WERI-Rb-1 (cell line): ENCODE measurements around the gene LDLRAD2.

Experiments used
- DNase-seq: peaks from one replicate; pipeline ENCODE4 v3.0.0-alpha.2; 2020
- H3K27ac ChIP-seq: fragments of 250-450 bp; sonication (Bioruptor Pico); 2 replicates; pipeline ENCODE4 v1.5.1; 2020; ENCODE audit warnings: mild to moderate bottlenecking, moderate library complexity
- H3K27me3 ChIP-seq: fragments of 250-450 bp; sonication (Bioruptor Pico); 2 replicates; pipeline ENCODE4 v1.5.1; 2021; ENCODE audit warnings: mild to moderate bottlenecking, low read depth, moderate library complexity; ENCODE audit not compliant: insufficient read depth, severe bottlenecking
- H3K36me3 ChIP-seq: fragments of 250-450 bp; sonication (Bioruptor Pico); 2 replicates; pipeline ENCODE4 v1.5.1; 2020; ENCODE audit warnings: mild to moderate bottlenecking, moderate library complexity
- H3K4me3 ChIP-seq: 2 replicates; pipeline ENCODE4 v1.5.1; 2011; ENCODE audit warnings: low read depth, mild to moderate bottlenecking, control low read depth, low read length
- H3K9me3 ChIP-seq: fragments of 250-450 bp; sonication (Bioruptor Pico); 2 replicates; pipeline ENCODE4 v1.5.1; 2021; ENCODE audit warnings: mild to moderate bottlenecking, moderate library complexity; ENCODE audit not compliant: severe bottlenecking
- TF ChIP-seq, protein P1 (sequence below): IDR thresholded peaks from 2 replicates; pipeline ENCODE4 v1.5.1; 2011; ENCODE audit warnings: low read depth, mild to moderate bottlenecking, control low read depth, inconsistent platforms, low read length

LDLRAD2 gene

DNA sequence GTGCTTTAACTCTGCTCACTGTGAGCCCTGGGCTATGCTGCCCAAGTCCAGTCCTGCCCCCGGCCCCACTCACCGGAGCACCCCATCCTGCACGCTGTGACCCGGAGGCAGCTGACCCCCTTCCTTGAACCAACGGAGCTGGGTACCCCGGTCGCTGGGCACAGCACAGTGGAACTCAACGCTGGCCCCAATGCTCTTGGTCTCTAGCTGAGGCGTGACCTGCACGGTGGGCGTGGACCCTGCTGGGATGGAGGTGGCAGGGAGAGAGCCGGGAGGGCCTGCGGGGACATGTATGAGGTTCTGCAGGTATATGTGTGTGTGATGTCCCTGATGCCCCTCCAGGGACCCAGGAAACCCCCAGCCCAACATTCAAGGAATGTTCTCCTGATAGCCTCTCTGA lies 24.7 kb downstream of the LDLRAD2 start:
- no peak overlapping the region for H3K27ac ChIP-seq
- peaks cover 2% of the 10 kb centered on the region for H3K9me3 ChIP-seq
- no peak for DNase-seq
- no peaks in the 10 kb centered on the region for H3K27me3 ChIP-seq
- no peak overlapping the region for H3K4me3 ChIP-seq
- TF ChIP-seq, protein P1, sequence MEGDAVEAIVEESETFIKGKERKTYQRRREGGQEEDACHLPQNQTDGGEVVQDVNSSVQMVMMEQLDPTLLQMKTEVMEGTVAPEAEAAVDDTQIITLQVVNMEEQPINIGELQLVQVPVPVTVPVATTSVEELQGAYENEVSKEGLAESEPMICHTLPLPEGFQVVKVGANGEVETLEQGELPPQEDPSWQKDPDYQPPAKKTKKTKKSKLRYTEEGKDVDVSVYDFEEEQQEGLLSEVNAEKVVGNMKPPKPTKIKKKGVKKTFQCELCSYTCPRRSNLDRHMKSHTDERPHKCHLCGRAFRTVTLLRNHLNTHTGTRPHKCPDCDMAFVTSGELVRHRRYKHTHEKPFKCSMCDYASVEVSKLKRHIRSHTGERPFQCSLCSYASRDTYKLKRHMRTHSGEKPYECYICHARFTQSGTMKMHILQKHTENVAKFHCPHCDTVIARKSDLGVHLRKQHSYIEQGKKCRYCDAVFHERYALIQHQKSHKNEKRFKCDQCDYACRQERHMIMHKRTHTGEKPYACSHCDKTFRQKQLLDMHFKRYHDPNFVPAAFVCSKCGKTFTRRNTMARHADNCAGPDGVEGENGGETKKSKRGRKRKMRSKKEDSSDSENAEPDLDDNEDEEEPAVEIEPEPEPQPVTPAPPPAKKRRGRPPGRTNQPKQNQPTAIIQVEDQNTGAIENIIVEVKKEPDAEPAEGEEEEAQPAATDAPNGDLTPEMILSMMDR = no peak
- peaks cover 36% of the 10 kb centered on the region for H3K36me3 ChIP-seq

DNA sequence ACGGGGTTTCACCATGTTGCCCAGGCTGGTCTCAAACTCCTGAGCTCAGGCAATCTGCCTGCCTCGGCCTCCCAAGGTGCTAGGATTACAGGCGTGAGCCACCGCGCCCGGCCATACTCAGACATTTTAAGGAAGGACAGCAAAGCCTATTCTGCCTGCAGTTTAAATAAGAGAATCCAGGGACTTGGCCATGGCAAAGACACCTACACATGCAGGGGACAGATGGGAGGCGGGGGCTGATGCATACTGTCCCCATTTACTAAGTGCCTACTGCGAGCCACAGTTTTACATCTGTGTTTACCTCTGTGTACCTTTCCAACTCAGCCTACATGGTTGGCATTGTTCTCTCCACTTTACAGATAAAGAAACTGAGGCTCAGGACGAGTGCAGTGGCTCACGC lies 25.4 kb downstream of the LDLRAD2 start:
- H3K36me3 ChIP-seq = peaks cover 36% of the 10 kb centered on the region
- H3K27me3 ChIP-seq = no peaks in the 10 kb centered on the region
- TF ChIP-seq, protein P1 = no peak
- H3K9me3 ChIP-seq = peaks cover 2% of the 10 kb centered on the region
- H3K4me3 ChIP-seq = no peak overlapping the region
- no peak for DNase-seq
- H3K27ac ChIP-seq = no peak overlapping the region

DNA sequence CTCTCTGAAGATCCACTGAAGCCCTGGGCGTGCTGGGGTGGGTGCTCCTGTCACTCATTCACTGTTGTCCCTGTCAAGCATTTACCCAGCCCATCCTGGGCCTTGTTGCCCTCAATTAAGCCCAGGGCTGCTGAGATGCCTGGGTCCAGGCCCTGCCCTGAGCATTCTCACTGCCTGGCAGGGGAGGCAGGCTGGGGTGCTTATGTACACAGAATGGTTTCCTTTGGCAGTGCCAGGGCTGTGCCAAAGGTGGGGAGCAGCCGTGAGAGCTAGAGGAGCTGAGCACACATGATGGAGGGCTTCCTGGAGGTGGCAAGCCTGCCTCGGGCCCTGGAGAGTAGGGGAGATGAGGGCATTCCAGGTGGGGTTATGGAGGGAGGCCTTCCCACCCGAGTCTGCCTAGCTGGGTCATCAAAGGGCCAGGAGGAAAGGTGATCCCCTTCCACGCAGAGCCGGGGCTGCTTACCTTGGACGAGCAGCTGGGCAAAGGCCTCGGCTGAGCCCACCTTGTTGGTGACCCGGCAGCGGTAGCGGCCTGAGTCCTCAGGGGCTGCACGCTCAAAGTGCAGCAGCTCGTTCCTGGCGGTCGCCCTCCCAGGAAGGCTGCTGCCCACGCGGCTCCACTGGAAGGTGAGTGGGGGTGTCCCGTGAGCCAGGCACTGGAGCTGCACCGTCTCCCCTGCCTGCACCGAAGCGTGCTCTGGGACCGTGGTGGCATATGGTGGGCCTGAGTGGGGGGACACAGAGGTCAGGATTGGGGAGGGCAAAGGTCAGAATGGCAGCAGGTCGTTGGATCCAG lies 26.5 kb downstream of the LDLRAD2 start:
- Histone ChIP-seq H3K27ac (no peak overlapping the region), H3K36me3 (peaks cover 35% of the 10 kb centered on the region), H3K4me3 (no peak overlapping the region), H3K27me3 (no peaks in the 10 kb centered on the region), H3K9me3 (peaks cover 2% of the 10 kb centered on the region)
- TF ChIP-seq, protein P1 = no peak
- no peak for DNase-seq

DNA sequence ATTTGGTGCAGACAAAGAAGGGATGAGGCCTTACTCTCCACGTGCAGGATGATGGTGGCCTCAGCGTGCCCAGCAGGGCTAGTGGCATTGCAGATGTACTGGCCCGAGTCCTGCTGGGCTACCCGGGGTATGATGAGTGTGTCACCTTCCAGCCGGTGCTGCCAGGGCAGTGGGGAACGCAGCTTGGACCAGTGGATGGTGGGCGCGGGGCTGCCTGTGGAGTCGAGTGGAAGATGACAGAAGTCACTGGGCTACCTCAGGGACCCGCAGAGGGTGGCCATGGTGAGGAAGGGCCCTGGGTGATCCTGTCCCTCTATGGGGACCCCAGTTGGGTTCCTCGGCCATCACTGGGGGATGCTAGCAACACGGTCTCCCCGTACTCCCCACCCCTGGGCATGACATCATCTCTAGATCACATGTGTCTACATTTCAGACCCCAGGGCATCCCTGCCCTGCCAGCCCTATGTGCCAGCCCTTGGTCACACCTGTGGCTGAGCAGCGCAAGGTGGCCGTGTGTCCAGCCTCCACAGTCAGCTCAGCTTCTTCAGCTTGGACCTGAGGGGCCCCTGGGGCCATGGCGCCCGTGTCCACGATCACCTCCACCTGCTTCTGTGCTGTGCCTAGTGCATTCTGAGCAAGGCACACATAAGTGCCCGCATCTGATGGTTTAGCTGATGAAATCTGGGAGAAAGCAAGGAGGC lies 27.4 kb downstream of the LDLRAD2 start:
- DNase-seq = no peak
- H3K27ac ChIP-seq = no peak overlapping the region
- peaks cover 25% of the 10 kb centered on the region for H3K36me3 ChIP-seq
- no peak overlapping the region for H3K4me3 ChIP-seq
- no peaks in the 10 kb centered on the region for H3K27me3 ChIP-seq
- TF ChIP-seq, protein P1 = no peak
- no peaks in the 10 kb centered on the region for H3K9me3 ChIP-seq

DNA sequence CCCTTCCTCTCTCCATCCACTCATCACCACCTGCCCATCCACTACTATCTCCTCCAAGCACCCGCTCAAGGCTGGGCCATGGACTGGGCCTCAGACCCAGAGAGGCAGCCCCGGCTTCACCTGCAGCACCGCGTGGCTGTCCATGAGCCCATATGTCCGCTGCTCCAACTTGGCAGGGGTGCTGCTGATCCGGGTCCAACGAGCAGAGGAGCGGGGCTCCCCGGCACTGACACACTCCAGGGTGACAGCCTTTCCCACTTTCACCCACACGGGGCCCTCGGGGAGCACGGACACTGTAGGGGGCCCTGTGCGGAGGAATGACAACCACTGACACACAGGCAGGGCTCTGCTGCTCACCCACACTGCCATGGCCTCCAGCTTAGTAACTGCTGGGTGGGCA lies 28.9 kb downstream of the LDLRAD2 start:
- no peak for DNase-seq
- H3K4me3 ChIP-seq = no peak overlapping the region
- no peak overlapping the region for H3K27ac ChIP-seq
- no peaks in the 10 kb centered on the region for H3K27me3 ChIP-seq
- H3K9me3 ChIP-seq = no peaks in the 10 kb centered on the region
- H3K36me3 ChIP-seq = peaks cover 15% of the 10 kb centered on the region
- TF ChIP-seq, protein P1 = no peak
